ENCODE results near the gene GNG7.

GNG7 gene

DNA sequence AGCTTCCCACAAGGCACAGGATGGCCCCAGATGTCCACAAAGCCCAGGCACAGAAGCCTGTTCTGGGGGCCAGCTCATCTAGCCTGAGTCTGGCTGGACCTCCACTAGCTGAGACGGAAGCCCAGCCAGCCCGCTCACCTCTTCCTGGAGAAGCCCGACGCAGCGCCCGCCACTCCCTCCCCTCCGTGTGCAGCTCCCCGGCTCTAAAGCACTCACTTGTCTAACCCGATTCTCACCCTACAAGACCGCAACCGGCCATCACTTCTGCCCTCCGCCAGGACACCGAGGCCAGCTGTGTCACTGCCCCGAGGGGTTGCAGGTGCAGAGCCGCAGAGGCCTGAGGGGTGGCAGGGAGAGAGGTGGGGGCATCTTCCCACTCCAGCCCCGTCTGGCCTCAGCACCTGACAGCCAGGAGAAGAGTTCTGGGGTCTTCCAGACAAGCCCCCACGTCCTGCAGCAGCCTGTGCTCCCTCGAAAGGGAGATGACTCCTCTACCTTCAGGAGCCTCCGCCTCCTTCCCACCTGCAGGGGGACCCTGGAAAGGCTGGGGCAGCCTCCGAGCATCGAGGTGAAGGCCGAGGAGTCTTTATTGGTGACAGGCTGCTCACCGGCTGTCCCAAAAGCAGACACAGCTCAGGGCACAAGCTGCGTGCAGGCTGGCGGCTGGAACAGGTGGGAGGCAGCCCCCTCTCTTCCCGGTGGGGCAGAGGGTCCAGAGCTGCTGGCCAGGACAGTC lies 24.6 kb upstream of the GNG7 start:
- DNase-seq (ENCODE audit: low read depth in 1 of 2, low spot score in 1 of 2) = no peak

DNA sequence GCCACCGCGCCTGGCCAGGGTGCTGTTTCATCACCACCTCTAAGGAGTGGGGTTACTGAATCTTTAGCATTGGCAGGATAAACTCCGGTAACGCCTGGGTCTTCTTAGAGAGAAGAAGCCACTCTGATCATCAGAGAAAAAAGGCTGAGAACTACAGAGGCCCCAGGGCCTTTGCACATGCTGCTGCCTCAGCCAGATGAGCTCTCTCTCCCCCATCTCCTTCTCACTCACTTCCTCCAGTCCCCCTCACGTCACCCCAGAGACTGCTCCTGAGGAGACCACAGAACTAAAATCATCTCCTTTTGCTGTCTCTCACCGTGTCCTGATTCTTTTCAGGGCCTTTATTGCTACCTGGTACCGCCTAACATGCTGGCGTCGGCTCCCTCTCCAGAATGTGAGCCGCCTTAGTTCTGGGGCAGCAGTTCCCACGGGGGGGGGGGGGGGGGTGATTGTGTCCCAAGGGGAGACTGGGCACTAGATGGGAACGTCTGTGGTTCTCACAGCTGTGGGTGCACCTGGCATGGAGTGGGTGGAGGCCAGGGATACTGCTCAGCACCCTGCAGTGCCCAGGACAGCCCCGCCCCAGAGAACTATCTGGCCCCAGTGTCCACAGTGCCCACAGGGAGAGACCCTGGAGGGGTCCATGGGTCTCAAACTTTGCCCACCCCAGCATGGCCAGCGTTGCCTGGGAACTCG lies 23.8 kb upstream of the GNG7 start:
- DNase-seq (ENCODE audit: low read depth in 1 of 2, low spot score in 1 of 2) = no peak

DNA sequence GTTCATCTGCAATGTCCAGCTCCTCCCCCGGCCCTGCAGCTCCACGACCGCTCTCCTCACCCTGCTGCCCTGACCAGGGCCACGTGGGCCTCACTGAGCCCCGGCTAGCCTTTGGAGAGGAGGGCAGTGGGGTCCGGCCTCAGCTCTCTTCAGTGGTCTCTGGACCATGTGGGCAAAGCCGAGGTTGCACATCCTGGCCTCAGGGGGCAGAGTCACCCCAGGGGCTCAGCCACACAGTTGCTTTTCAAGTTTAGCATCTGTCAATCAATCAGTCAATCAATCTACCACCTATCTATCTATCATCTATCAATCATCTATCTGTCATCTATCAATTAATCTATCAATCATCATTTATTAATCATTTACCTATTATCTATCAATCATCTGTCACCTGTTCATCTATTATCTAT lies 21.7 kb upstream of the GNG7 start:
- no peak for DNase-seq (ENCODE audit: low read depth in 1 of 2, low spot score in 1 of 2)

DNA sequence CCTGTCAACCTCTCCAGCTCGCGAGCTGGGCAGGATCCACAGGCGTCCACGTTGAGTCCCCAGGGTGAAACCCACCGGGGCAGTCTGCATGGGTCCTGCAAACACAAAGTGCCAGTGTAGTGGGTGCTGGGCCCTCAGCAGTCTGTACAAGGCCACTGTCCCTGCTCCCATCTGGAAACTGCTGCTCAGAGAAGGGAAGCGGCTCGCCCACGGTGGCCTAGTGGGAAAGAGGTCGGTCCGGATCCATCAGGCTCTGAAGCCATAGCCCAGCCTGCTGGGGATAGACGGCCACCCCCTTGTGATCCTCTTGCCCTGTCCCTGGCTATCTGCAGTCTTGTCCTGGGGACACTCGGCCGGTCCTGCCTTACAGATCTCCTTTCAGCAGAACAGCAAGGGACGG lies 21.3 kb upstream of the GNG7 start:
- DNase-seq (ENCODE audit: low read depth in 1 of 2, low spot score in 1 of 2) = no peak

DNA sequence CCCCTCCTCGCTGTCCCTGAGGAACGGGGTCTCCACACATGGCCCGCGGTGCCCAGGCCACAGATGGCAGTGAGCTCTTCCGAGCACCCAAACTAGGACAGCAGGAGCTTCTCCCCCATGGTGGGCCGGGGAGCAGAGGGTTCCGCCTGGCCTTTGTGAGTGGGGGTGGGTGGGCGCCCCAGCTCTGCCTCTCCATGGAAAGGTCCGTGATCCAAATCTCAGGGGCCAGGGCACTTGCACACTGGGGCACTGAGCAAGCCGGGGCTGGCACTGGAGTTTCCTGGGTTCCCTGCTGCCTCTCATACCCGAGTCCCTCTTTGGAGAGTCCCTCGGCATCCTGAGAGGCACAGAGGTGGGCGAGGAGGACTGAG lies 20.8 kb upstream of the GNG7 start:
- no peak for DNase-seq (ENCODE audit: low read depth in 1 of 2, low spot score in 1 of 2)

DNA sequence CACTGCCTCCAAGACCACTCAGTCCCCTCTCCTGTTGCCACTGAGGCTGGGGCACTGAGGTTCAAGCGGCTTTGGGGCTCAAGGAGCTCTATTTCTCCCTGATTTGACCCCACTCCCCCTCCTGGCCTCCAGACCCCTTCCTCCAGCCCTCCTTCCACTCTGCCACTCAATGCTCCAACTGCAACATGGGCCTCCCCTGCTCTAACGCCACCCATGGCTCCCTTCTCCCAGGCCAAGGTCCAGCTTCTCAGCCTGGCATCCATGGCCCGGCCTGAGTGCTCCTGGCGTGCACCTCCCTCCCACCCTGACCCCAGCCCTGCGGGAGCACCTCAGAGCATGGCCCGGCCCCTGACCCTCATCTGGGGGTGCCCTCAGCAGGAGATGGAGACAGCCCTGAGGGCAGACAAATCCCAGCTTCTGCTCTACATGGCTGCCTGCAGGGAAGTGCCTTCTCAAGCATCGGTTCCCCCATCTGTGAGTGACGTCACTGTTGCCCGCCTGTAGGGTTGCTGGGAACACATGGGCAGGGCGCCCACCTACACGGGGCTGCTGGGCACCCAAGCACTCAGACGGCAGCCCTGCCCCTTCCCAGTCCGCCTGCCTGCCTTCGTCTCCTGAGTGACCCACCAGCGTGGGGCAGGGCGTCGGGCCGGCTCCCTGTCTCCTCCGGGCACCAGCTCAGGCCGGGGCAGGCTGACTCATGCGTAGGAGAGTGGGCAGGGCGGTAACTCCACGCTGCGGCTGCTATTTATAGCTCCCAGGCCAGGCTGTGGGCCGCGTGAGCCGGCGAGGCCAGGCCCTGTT lies 20.2 kb upstream of the GNG7 start:
- DNase-seq (ENCODE audit: low read depth in 1 of 2, low spot score in 1 of 2) = no peak

DNA sequence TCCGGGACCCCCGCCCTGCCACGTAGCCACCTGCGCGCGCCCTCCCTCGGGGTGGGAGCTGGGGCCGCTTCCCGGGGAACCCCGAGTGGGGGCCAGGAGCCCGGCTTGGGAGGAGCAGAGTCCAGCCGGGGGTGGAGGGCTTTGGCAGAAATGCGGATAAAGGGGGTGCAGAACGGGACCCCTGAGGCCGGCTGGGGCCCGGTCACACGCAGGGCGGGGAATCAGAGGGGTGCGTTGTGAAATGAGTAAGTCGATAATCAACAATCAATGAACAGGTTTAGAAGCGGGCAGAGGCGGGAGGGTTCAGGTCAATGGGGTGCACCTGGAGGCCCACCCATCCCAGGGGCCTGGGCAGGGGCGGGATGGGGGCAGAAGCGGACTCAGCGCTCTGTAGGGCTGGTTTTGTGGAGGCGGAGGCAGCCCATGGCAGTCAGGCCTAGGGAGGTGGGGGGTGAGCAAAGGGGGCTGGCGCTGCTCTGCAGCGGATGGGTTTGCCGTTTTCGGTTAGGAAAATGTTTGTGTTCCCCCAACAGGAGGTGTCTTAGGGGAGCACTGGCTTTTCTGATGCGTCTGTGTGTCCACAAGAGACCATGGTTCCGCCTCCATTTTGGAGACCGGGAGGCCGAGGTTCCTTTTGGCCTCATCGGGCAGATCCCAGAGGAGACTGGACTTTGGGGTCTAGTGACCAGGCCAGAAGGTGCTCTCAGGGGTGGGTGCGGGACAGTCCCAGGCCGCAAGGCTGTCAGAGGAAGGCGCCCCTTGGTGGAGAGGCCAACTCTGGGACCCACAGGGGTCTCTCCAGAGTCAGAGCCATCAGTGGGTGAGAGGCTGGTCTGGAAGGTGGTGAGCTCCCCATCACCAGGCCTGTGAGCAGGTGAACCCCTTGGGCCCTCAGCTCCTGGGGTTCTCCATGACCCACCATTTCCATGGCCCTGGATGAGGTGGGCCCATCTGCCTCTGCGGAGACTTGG lies 19.4 kb upstream of the GNG7 start:
- DNase-seq (ENCODE audit: low read depth in 1 of 2, low spot score in 1 of 2) = no peak

DNA sequence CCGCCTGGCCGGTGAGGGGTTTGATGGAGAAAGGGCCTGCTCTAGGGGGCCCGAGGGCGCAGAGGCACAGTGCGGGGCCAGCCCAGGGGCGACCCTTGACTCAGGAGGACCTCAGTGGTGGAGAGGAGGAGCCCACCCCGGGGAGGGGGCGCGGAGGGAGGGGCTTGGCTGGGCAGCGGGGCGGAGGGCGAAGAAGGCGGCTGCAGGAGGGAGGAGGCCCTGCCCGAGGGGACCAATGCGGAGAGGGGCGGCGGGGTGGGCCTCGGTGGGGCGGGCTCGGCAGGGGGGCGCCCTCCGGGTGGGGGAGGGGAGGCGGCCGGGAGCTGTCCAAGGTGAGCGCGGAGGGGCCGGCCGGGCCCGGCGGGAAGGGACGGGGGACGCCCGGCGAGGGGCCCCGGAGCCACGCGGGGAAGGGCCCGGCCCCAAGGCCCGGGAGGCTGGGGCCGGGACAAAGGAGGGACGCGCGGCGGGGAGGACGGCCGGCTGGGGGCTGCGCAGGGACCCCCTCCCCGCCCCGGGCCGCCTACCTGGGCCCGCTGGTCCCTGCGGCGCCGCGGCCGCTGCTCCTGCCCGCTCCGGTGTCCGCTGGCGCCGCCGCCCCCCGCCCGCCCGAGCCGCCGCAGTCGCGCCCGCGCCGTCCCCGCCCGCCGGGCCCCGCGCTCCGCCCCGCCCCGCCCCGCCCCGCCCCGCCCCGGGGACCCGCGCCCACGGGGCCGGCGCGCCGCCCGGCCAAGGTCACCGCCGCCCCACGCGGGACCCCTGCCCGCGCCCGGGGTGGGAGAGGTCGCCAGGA lies 18.5 kb upstream of the GNG7 start, which contains the start of gene DIRAS1:
DIRAS1 (minus strand) TSS at position 596 of the 793 bp plus-strand sequence. CDS start 3,566 bp downstream, outside the sequence.
- no peak for DNase-seq (ENCODE audit: low read depth in 1 of 2, low spot score in 1 of 2)

DNA sequence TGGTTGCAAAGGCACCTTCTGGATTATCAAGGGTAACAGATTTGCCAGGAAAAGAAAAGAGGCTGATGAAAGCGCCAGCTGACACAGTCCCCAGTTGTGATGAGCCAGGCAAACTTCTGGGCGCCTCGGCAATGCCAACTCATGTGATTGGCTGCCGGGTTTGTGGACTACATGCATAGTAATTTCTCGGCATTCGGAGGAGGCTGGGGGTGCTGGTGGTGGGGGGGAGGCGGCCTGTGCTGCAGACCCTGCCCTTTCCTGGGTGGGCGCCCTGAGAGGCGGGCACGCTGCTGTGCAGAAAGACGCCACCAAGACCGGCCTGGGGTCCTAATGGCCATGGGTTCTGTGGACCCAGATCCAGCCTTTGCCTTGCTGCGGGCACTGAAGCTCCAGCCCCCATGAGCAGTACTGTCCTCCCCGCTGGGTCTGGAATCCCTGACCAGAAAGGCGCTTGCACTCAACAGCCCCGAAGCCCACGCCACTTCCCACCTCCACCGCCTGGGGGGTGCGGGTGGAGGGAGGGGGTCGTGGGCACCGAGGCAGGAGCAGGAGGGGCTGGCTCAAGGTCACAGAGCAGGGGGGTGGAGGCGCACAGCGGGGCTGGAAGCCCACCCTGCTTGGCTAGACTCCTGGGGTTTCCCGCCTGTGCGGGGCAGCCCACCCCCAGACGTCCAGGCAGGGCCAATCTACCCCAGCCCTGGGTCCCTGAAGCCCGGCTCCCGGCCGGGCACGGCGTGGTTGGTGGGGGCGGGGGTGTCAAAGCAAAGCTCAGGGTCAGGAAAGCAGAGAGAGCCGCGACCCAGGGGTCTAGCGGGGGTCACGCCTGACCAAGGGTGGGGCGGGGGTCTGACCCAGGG lies 17.7 kb upstream of the GNG7 start:
- no peak for DNase-seq (ENCODE audit: low read depth in 1 of 2, low spot score in 1 of 2)

DNA sequence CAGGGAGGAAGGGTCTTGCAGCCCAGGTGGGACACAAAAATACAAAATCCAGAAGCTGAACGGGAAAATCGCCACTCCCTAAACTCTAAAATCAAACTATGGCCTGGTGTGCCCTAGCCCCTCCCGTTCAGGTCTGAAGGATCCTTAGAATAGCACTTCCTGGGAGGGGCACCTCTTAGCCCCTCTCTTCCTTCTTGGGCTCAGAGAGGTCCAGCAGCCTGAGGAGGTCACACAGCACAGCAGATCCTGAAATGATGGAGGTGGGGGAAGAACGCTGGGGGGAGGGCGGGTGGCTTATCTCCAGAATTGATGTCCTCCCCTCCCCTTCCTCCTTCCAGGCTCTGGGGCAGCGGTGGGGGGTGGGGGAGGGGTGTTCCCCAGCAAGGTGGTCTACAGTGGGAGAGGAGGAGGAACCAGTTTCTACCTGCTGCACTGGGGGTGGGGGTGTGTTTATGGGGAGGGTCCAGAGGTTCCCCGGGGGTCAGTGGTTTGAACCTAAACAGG lies 16.8 kb upstream of the GNG7 start:
- no peak for DNase-seq (ENCODE audit: low read depth in 1 of 2, low spot score in 1 of 2)

DNA sequence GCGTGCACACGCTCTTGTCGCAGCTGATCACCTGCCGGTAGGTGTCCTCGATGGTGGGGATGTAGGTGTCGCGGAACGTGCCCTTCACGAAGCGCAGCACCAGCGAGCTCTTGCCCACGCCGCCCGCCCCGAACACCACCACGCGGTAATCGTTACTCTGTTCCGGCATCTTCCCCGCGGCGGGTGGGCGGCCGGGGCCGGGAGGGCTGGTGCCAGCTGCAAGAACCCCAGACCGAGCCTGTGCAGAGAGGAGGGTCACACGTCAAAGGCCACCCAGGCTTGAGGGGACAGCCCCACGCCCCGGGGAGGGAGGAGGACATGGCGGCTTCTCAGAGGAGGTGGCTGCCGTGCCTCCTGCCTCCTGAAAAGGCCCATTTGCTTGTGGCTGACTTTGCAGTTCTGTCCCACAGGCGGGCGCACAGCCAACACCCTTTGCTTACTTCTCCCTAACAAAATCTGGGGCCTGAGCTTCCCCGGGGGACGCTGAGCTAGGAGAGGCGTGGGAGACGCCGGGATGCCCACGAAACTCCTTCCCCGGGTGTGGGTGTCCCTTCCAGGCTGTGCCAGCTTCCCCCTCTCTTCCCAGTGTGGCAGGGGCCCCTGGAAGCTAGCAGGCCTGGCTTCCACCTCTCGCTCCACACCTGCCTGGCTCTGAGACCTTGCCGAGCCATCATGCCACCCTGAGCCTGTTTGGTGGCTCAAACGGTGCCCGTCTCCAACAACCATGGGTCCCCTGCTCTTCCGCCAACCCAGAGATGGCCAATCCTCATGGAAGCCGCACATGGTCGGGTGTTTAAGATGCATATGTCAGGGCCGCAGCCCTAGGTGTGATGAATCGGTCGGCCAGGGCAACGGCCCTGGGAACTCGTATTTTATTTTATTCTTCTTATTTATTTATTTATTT lies 15.4 kb upstream of the GNG7 start:
- DNase-seq (ENCODE audit: low read depth in 1 of 2, low spot score in 1 of 2) = no peak

DNA sequence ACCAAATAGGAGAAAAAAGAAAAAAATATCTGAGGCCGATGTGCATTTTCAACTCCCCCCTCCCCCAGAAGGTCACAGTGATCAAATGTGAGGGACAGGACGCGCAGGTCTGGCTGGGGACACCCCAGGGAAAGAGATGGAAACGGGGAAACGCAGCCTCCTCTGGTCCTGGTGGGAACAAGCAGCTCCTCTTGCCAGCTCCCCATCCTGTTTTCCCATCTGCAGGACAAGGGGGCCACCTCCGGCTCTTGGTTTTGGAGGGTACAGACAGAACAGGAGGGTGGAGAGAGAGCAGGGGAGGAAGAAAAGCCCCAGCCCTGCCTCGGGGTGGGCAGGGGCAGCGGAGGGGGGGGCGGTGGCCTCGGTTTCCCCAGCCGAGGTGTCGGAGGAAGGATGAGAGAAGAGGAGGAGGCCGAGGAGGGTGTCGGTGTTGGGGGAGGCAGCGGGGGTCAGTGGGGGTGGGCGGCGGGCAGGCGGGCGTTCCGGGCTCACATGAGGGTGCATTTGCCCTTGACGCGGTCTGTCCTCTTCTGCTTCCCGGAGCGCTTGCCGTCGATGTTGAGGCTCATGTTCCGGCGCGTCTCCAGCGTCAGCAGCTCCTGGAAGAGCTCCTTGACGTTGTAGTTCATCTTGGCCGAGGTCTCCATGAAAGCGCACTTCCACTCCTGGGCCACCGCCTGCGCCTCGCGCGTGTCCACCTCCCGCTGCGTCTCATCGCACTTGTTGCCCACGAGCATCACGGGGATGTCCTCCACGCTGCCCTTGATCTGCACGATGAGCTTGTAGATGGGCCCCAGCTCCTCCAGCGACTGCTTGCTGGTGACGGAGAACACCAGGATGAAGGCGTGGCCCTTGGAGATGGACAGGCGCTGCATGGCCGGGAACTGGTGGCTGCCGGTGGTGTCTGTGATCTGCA lies 14.5 kb upstream of the GNG7 start:
- no peak for DNase-seq (ENCODE audit: low read depth in 1 of 2, low spot score in 1 of 2)

DNA sequence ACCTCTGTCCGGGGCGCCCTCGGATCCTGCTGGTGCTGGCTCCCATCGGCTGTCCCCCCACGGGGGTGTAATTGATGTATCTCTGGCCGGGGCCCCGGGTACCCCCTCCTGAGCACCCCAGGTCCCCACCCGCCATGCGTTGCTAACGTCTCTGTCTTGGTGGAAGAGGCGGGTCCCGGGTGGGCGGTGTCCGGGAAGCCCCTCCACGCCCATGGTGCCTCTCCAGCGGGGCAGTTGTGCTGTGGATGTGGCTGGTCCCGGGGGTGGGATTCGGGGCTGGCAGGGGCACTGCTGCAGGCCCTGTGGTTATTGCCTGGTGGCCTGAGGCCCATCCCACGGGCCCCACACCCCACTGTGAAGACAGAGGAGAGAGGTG lies 13.8 kb upstream of the GNG7 start:
- no peak for DNase-seq (ENCODE audit: low read depth in 1 of 2, low spot score in 1 of 2)

DNA sequence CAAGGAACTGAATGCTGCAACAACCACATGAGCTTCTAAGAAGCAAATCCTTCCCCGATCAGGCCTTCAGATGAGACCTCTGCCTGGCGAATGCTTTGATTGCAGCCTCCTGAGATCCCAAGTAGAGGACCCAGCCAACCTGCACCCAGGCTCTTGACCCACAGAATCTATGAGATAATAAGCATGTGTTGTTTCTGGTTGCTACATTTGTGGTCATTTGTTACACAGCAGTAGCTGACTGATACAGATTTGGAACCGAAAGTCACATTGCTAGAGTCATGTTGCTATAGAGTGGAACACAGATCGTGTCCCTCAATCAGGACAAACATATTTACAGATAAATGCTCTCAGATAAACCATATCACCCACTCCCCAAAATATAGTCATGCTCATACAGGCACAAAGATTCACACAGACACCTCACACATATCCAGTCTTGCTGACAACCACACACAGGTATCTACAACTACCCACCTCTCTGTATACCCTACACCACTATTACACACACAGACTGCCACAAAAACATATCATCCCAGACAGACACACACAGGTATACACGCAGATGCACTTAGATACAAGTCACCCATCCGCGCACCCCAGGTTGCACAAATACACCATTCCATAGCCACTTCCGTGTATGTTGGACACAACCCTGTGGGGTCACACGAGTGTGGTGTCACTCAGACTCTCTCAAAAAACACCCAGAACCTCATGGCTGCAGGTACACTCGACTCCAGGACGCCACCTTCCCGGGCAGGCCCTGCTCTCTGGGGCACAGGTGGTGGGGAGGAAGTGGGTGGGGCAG lies 13.2 kb upstream of the GNG7 start:
- DNase-seq (ENCODE audit: low read depth in 1 of 2, low spot score in 1 of 2) = no peak

DNA sequence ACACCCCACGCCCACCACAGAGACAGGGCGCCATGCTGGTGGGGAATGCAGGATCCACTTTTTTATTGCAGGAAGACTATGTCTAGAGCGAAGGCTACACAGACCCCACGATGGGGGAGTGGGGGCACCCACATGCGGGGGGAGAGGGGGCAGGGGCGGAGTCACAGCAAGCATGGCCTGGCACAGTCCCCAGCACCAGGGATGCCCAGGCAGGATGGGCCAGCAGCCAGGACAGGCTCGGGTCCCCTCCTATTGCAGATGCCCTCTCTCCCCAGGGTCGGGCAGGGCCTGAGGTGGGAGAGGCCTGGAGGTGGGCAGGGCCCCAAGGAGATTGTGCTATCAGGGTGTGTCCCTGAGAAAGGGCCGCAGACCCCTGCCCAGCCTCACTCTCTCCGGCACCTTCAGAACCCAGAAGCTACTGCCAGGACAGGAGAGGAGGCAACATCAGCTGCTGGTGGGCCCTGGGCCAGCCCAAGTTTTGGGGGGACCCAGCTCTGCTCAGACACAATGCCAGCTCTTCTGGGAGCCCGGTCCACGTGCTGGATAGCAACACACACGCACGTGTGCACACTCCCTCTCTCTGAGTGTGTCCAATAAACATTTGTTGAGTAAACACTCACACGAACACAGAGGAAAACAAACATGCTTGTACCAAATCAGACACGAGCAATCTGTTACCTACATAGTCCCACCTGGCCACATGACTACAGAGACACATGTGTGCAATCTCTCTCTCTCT lies 12.2 kb upstream of the GNG7 start:
- DNase-seq (ENCODE audit: low read depth in 1 of 2, low spot score in 1 of 2) = no peak
